HepG2 (cell line): ENCODE measurements around the gene MRFAP1L1. TPM values are rescaled to one million over a fixed set of nuclear protein-coding genes. Genes with fewer than 3 reads are reported as not detected.

ENCODE experiments used
- ATAC-seq: fragments of 200-7000 bp; cut with Tn5 transposase; 3 replicates; pipeline ENCODE4 v1.9.1; 2020; ENCODE audit warnings: mild to moderate bottlenecking, moderate library complexity
- BruUV-seq: library from RNA; stranded (reverse); fragments of 400-500 nt; replicated peaks from 2 replicates; lab custom pipeline; 2021; lab: Mats Ljungman, UMichigan
- CTCF ChIA-PET: fragments of 300-600 bp; formaldehyde crosslinking; extraction: SDS; loops from one replicate; lab custom pipeline; 2021; ENCODE audit warnings: low total read pairs, inconsistent platforms, low intra/inter-chr PET ratio; lab: Yijun Ruan, JAX
- POLR2A ChIA-PET: fragments of 350-600 bp; sonication (Branson Sonifier 250); formaldehyde crosslinking; loops from one replicate; lab custom pipeline; 2020; ENCODE audit warnings: antibody characterized with exemption, inconsistent platforms; lab: Yijun Ruan, JAX
- DNase-seq: peaks from one replicate; pipeline ENCODE4 v3.0.0-alpha.2; 2015; ENCODE audit warnings: low spot score
- FAIRE-seq: peaks from 3 replicates; lab custom pipeline; 2011; peaks lifted over from hg19 to GRCh38; lab: Jason Lieb, UNC
- H2AFZ ChIP-seq: one replicate; pipeline ENCODE4 v1.6.1; 2011; ENCODE audit warnings: low read length, inconsistent platforms
- H3K27ac ChIP-seq: fragments of 300-600 bp; 3 replicates; pipeline ENCODE4 v1.8.0; 2011; ENCODE audit warnings: mixed run types, mild to moderate bottlenecking, mixed read lengths, low read length, inconsistent platforms; ENCODE audit not compliant: insufficient read depth; ENCODE audit errors: extremely low read length
- H3K27me3 ChIP-seq, 2 experiments: fragments of 200-600 bp in 1 of 2; 2 replicates in 1 of 2; 3 replicates in 1 of 2; pipeline versions ENCODE4 v1.6.0 to v1.8.0; 2011; ENCODE audit warnings: low read length in 2 of 2, mild to moderate bottlenecking in 2 of 2, moderate library complexity in 2 of 2, inconsistent platforms in 1 of 2; ENCODE audit not compliant: insufficient read depth in 2 of 2, control insufficient read depth in 1 of 2
- H3K36me3 ChIP-seq, 2 experiments: fragments of 200-600 bp in 1 of 2; replicated peaks in 1 of 2; 2 replicates in 1 of 2; 3 replicates in 1 of 2; pipeline versions ENCODE4 v1.5.1 to v1.8.0; 2011; ENCODE audit warnings: low read length in 2 of 2, inconsistent platforms in 1 of 2; ENCODE audit not compliant: insufficient read depth in 2 of 2, control insufficient read depth in 1 of 2
- H3K4me1 ChIP-seq: 2 replicates; pipeline ENCODE4 v1.5.1; 2012; ENCODE audit warnings: low read length, inconsistent platforms; ENCODE audit not compliant: insufficient read depth
- H3K4me2 ChIP-seq: 2 replicates; pipeline ENCODE4 v1.6.0; 2011; ENCODE audit warnings: low read depth, low read length, inconsistent platforms
- H3K4me3 ChIP-seq, 3 experiments: fragments of 200-600 bp in 1 of 3; sonication (generic), shearing (Covaris generic) in 1 of 3; replicated peaks in 1 of 3; 2 replicates each; pipeline ENCODE4 v1.5.1; 2011 to 2016; ENCODE audit warnings: low read length in 3 of 3, inconsistent platforms in 2 of 3, low read depth in 2 of 3, mild to moderate bottlenecking in 2 of 3, control low read depth in 1 of 3, mixed read lengths in 1 of 3; ENCODE audit not compliant: insufficient read depth in 1 of 3
- H3K79me2 ChIP-seq: one replicate; pipeline ENCODE4 v1.6.1; 2011; ENCODE audit warnings: low read length, inconsistent platforms; ENCODE audit not compliant: insufficient read depth
- H3K9ac ChIP-seq: 2 replicates; pipeline ENCODE4 v1.6.0; 2011; ENCODE audit warnings: mild to moderate bottlenecking, low read depth, low read length, inconsistent platforms; ENCODE audit not compliant: insufficient read depth
- H3K9me3 ChIP-seq: 2 replicates; pipeline ENCODE4 v1.5.1; 2012; ENCODE audit warnings: mild to moderate bottlenecking, low read length
- H4K20me1 ChIP-seq: 2 replicates; pipeline ENCODE4 v1.6.0; 2011; ENCODE audit warnings: inconsistent platforms, mild to moderate bottlenecking, low read length, moderate library complexity; ENCODE audit not compliant: insufficient read depth
- CERS6 ChIP-seq: sonication (generic); formaldehyde crosslinking; IDR thresholded peaks from 2 replicates; pipeline ENCODE4 v1.5.0; 2020; ENCODE audit warnings: missing genetic modification reagents
- DMTF1 ChIP-seq: sonication (generic); formaldehyde crosslinking; IDR thresholded peaks from 2 replicates; pipeline ENCODE4 v1.4.0; 2020; ENCODE audit warnings: mild to moderate bottlenecking, missing genetic modification reagents
- KDM6A ChIP-seq: IDR thresholded peaks from 2 replicates; pipeline ENCODE4 v1.6.1; 2016; ENCODE audit warnings: low read depth
- NRL ChIP-seq: sonication (generic); formaldehyde crosslinking; IDR thresholded peaks from 2 replicates; pipeline ENCODE4 v1.5.0; 2020; ENCODE audit warnings: missing genetic modification reagents, mild to moderate bottlenecking, moderate library complexity, borderline replicate concordance
- PCBP1 ChIP-seq: fragments of 200-400 bp; formaldehyde crosslinking; IDR thresholded peaks from 2 replicates; pipeline ENCODE4 v1.6.1; 2017; ENCODE audit warnings: mild to moderate bottlenecking, low read depth, low read length, borderline replicate concordance
- ZNF33B ChIP-seq: sonication (generic); formaldehyde crosslinking; IDR thresholded peaks from 2 replicates; pipeline ENCODE4 v1.5.1; 2020; ENCODE audit warnings: mild to moderate bottlenecking, missing genetic modification reagents
- ZNF564 ChIP-seq: sonication (generic); formaldehyde crosslinking; IDR thresholded peaks from 2 replicates; pipeline ENCODE4 v1.8.1; 2023; ENCODE audit warnings: mild to moderate bottlenecking, missing genetic modification reagents
- ZNF713 ChIP-seq: sonication (generic); formaldehyde crosslinking; IDR thresholded peaks from 2 replicates; pipeline ENCODE4 v1.4.0; 2020; ENCODE audit warnings: mild to moderate bottlenecking, missing genetic modification reagents
- WGBS: methylation state at CpG from one replicate; pipeline ENCODE4 v1.1.6; 2017; ENCODE audit warnings: low lambda C conversion rate; 5-methylcytosine and 5-hydroxymethylcytosine counted together
- in situ Hi-C: cut with HindIII; loops from 2 replicates; pipeline ENCODE4 v1.10.0; 2017; ENCODE audit warnings: low pct_unique_long_range_greater_than_20kb; ENCODE audit not compliant: extremely low pct_ligation_motif_present
- intact Hi-C: fragments of 100-400 bp; cut with micrococcal nuclease; formaldehyde crosslinking; loops from one replicate; pipeline ENCODE4 v1.10.0; 2022; ENCODE audit not compliant: unreplicated experiment
- polyA plus RNA-seq, 8 experiments: library from polyadenylated mRNA; depleted of rRNA in 3 of 8; stranded (reverse) in 7 of 8; unstranded in 1 of 8; fragments of >200 nt; fragmentation: Illumina TruSeq in 4 of 8; extraction: Trizol in 4 of 8; gene quantifications; 2 replicates each; pipeline versions ENCODE4 v1.2.1 to v1.2.3, GENCODE V29; 2011 to 2016; ENCODE audit warnings: low read depth in 4 of 8, missing spikeins in 1 of 8, mixed read lengths in 1 of 8; ENCODE audit not compliant: insufficient read depth in 1 of 8
- total RNA-seq, 5 experiments: library from RNA; depleted of rRNA; stranded (reverse); fragments of >200 nt; fragmentation: Illumina TruSeq; extraction: Trizol; gene quantifications; 2 replicates each; pipeline ENCODE4 v1.2.3, GENCODE V29; 2016; ENCODE audit warnings: low read depth in 1 of 5

Gene MRFAP1L1
- total and polyA plus RNA-seq, 2 of the 13 experiments (the other 11 are each of a cell fraction or from before 2014, with no cell fraction given): 44.8 to 76.6 TPM

GRCh38 chr4:6710996-6711395 is 1.3 kb upstream of the MRFAP1L1 start:
- no peak for FAIRE-seq
- Histone ChIP-seq H3K79me2 (peaks cover 37% of the 10 kb centered on the region), H3K9me3 (no peaks in the 10 kb centered on the region), H3K27me3 (peaks cover 0 to 6% of the 10 kb centered on the region in 2 experiments; a peak in 1 of 5 replicates), H2AFZ (no peak overlapping the region), H3K4me1 (peaks cover 47% of the 10 kb centered on the region), H3K27ac (no peak overlapping the region), H3K4me2 (no peak overlapping the region), H3K4me3 (no peak overlapping the region), H4K20me1 (peaks cover 12% of the 10 kb centered on the region; the same call in 1 of the 2 replicates), H3K9ac (no peak overlapping the region), H3K36me3 (no peaks in the 10 kb centered on the region; a peak in 1 of 5 replicates)
- WGBS: 75% methylated on average over 2 of the region's 2 CpGs
- no peak for TF ChIP-seq KDM6A
- no peak for TF ChIP-seq ZNF564 (CRISPR knock-in tag)
- TF ChIP-seq NRL: no peak
- no peak for TF ChIP-seq DMTF1 (CRISPR knock-in tag)
- no peak for TF ChIP-seq CERS6 (CRISPR knock-in tag)
- no peak for TF ChIP-seq PCBP1
- TF ChIP-seq ZNF33B (CRISPR knock-in tag): no peak
- TF ChIP-seq ZNF713 (CRISPR knock-in tag): no peak
- ATAC-seq: no peak
- ChIA-PET POLR2A (interaction anchor here (2.6 kb wide), 1 partner anchor 16 kb away, joined by 25 read pairs; no protein-coding TSS in a partner anchor), CTCF (no interaction called here)
- no peak for DNase-seq
- in situ Hi-C loops (no loop called here), intact Hi-C loops (loop anchor here (1.0 kb wide), 1 partner anchor 38 kb away; no protein-coding TSS in a partner anchor)
- no TSS peak for BruUV-seq
